PFSK-1 (cell line): ENCODE data around the gene DOCK10.

Experiments used
- FOXP2 ChIP-seq: optimal IDR thresholded peaks from 2 replicates; pipeline ENCODE3; 2011; ENCODE audit warnings: borderline replicate concordance, control low read depth, inconsistent platforms; ENCODE audit not compliant: insufficient read depth; ENCODE audit errors: extremely low read length, extremely low read depth
- TAF1 ChIP-seq: IDR thresholded peaks from 2 replicates; pipeline ENCODE4 v1.6.1; 2012; ENCODE audit warnings: low read length, control low read depth, borderline replicate concordance; ENCODE audit not compliant: insufficient read depth

DNA sequence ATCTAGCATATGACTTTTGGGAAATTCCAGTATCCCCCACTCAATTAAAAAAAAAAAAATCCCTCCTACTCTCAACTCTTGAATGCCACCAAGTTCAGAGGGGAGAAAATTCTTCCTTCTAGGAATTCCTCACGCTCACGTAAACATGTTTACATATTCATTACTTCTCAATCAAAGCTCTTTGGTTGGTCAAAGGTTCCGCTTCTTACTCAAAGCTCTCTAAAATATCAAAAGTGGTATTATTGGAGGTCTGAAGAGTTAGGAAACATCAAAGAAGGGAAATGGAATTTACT, 4.1 kb downstream of the DOCK10 start:
- TF ChIP-seq TAF1 (no peak), FOXP2 (no peak)
